Esophagus muscularis mucosa (tissue), 4 donors: ENCODE results near the gene ACTMAP. TPM values are rescaled to one million over a fixed set of nuclear protein-coding genes. Genes with fewer than 3 reads are reported as not detected.

Experiments used
- DNase-seq: peaks from one replicate; pipeline ENCODE4 v3.0.0-alpha.2; 2017; ENCODE audit errors: extremely low spot score
- H3K27ac ChIP-seq, 4 donors: fragments of 200-600 bp; sonication (generic); replicated peaks in 1 of 4; 1 replicate in 3 of 4; 2 replicates in 1 of 4; pipeline ENCODE4 v1.5.1; 2016 to 2019; ENCODE audit warnings: mild to moderate bottlenecking in 1 of 4
- H3K27me3 ChIP-seq, 4 donors: fragments of 200-600 bp; sonication (generic); one replicate each; pipeline versions ENCODE4 v1.5.1 to v1.6.0; 2016 to 2019
- H3K36me3 ChIP-seq, 4 donors: fragments of 200-600 bp; sonication (generic); one replicate each; pipeline ENCODE4 v1.5.1; 2016 to 2019
- H3K4me1 ChIP-seq, 4 donors: fragments of 200-600 bp; sonication (generic); one replicate each; pipeline ENCODE4 v1.5.1; 2016 to 2019
- H3K4me3 ChIP-seq, 4 donors: fragments of 200-600 bp; sonication (generic); 1 replicate in 2 of 4; 2 replicates in 2 of 4; pipeline ENCODE4 v1.5.1; 2016 to 2019; ENCODE audit warnings: mild to moderate bottlenecking in 4 of 4, moderate library complexity in 1 of 4
- H3K9me3 ChIP-seq, 4 donors: fragments of 200-600 bp; sonication (generic); 1 replicate in 3 of 4; 2 replicates in 1 of 4; pipeline ENCODE4 v1.5.1; 2016 to 2019
- EP300 ChIP-seq: sonication (generic); formaldehyde crosslinking; IDR thresholded peaks from one replicate; pipeline ENCODE4 v1.6.1; 2017; ENCODE audit warnings: antibody characterized with exemption
- POLR2A ChIP-seq: fragments of 450-650 bp; IDR thresholded peaks from one replicate; pipeline ENCODE4 v1.6.1; 2017; ENCODE audit warnings: antibody characterized with exemption, moderate library complexity, mild to moderate bottlenecking, low read depth
- POLR2AphosphoS5 ChIP-seq, 2 donors: sonication (generic); formaldehyde crosslinking; IDR thresholded peaks; one replicate each; pipeline ENCODE4 v1.6.1; 2017; ENCODE audit warnings: antibody characterized with exemption in 2 of 2
- WGBS: methylation state at CpG from one replicate; pipeline ENCODE4 v1.1.5; 2018; 5-methylcytosine and 5-hydroxymethylcytosine counted together
- intact Hi-C: fragments of 100-400 bp; cut with DNase I; formaldehyde crosslinking; loops from one replicate; pipeline ENCODE4 v1.15.1; 2023
- total RNA-seq, 4 donors: library from RNA; depleted of rRNA; stranded (reverse); fragments of >200 nt; gene quantifications; one replicate each; pipeline versions ENCODE4 v1.1.0 to v1.2.1, GENCODE V29; 2016
- TF ChIP-seq, protein P1 (sequence below), 3 experiments: fragments of 200-600 bp in 2 of 3; fragments of 450-650 bp in 1 of 3; sonication (generic) in 2 of 3; IDR thresholded peaks; one replicate each; pipeline ENCODE4 v1.5.1; 2017 to 2019; ENCODE audit warnings: antibody characterized with exemption in 3 of 3, mild to moderate bottlenecking in 2 of 3, moderate library complexity in 1 of 3

ACTMAP gene
- total RNA-seq, 4 donors from 2014 or later: 1.7 to 4.6 (median 3.7) TPM

DNA sequence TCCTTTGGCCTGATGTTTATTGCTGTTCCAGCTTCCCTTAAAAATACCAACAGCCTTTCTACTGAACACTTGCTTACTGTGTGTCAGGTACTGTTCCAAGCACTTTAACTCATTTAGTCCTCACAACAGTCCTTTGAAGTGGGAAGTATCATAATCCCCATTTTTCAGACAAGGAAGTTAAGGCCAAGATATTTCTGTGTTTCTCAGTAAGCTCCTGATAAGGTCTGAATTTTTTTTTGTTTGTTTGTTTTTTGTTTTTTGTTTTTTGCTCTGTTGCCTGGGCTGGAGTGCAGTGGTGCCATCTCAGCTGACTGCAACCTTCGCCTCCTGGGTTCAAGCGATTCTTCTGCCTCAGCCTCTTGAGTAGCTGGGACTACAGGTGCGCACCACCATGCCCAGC, 8.2 kb upstream of the ACTMAP start:
- H3K27me3 ChIP-seq: no peaks in the 10 kb centered on the region
- TF ChIP-seq POLR2A (no peak), EP300 (no peak), POLR2AphosphoS5 (IDR thresholded peaks at IDR 0.05) (no peak)
- TF ChIP-seq, protein P1, sequence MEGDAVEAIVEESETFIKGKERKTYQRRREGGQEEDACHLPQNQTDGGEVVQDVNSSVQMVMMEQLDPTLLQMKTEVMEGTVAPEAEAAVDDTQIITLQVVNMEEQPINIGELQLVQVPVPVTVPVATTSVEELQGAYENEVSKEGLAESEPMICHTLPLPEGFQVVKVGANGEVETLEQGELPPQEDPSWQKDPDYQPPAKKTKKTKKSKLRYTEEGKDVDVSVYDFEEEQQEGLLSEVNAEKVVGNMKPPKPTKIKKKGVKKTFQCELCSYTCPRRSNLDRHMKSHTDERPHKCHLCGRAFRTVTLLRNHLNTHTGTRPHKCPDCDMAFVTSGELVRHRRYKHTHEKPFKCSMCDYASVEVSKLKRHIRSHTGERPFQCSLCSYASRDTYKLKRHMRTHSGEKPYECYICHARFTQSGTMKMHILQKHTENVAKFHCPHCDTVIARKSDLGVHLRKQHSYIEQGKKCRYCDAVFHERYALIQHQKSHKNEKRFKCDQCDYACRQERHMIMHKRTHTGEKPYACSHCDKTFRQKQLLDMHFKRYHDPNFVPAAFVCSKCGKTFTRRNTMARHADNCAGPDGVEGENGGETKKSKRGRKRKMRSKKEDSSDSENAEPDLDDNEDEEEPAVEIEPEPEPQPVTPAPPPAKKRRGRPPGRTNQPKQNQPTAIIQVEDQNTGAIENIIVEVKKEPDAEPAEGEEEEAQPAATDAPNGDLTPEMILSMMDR (IDR thresholded peaks at IDR 0.05): no peak
- H3K36me3 ChIP-seq: peaks cover 59 to 94% (median 80%) of the 10 kb centered on the region in 4 donors
- no peaks in the 10 kb centered on the region for H3K9me3 ChIP-seq
- H3K4me1 ChIP-seq: peaks cover 19 to 38% (median 37%) of the 10 kb centered on the region in 4 donors
- intact Hi-C loops: no loop called here
- 90% methylated on average over 3 of the region's 3 CpGs for WGBS
- no peak for DNase-seq
- H3K4me3 ChIP-seq: no peak overlapping the region
- no peak overlapping the region for H3K27ac ChIP-seq

DNA sequence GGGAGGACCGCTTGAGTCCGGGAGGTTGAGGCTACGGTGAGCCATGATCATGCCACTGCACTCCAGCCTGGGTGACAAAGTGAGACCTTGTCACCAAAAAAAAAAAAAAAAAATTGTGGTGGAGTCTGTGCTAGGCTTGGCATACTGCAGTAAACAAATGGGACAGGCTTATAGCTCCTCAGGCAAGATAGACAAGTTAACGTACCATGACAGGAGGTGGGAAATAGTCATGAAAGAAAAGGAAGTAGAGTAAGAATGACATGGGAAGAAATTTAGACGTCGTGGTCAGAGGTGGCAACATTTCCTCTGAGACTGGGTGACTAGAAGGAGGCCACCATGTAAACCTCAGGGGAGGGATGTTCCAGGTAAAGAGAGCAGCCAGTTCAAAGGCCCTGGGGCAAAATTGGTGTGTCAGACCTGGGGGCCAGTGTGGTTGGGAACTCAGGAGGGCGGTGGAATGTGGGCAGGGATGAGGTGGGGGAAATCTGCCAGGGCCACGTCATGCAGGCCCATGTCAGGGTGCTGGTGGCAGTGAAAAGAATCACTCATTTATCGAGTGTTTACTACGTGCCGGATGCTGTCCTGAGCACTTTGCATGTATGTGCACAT, 6.3 kb upstream of the ACTMAP start:
- no peak overlapping the region for H3K27ac ChIP-seq
- intact Hi-C loops: no loop called here
- no peaks in the 10 kb centered on the region for H3K27me3 ChIP-seq
- DNase-seq: no peak
- H3K4me1 ChIP-seq: peaks cover 33 to 55% (median 53%) of the 10 kb centered on the region in 4 donors
- H3K9me3 ChIP-seq: no peaks in the 10 kb centered on the region
- TF ChIP-seq, protein P1 (IDR thresholded peaks at IDR 0.05): no peak
- no peak overlapping the region for H3K4me3 ChIP-seq
- 85% methylated on average over 10 of the region's 11 CpGs for WGBS
- peaks cover 41 to 76% (median 61%) of the 10 kb centered on the region in 4 donors for H3K36me3 ChIP-seq

DNA sequence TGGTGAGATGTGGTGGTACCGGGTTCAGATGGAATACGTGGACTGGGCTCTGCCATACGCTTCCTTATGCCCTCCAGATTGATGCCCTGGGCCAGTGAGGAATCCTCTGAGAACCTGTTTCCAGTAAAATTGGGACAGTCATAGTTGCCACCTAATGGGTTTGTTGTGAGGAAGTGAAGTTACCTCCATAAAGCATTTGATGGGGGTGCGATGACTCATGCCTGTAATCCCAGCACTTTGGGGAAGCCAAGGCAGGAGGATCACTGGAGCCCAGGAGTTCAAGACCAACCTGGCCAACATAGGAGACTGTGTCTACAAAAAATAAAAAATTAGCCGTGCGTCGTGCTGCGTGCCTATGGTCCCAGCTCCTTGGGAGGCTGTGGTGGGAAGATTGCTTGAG, 5.5 kb upstream of the ACTMAP start:
- no peak overlapping the region for H3K4me3 ChIP-seq
- TF ChIP-seq, protein P1 (IDR thresholded peaks at IDR 0.05): no peak
- no peak for TF ChIP-seq EP300
- DNase-seq: no peak
- peaks cover 39 to 67% (median 53%) of the 10 kb centered on the region in 4 donors for H3K36me3 ChIP-seq
- 95% methylated on average over 8 of the region's 8 CpGs for WGBS
- H3K27ac ChIP-seq: no peak overlapping the region
- no peaks in the 10 kb centered on the region for H3K27me3 ChIP-seq
- peaks cover 33 to 56% (median 53%) of the 10 kb centered on the region in 4 donors for H3K4me1 ChIP-seq
- intact Hi-C loops: no loop called here
- H3K9me3 ChIP-seq: no peaks in the 10 kb centered on the region

DNA sequence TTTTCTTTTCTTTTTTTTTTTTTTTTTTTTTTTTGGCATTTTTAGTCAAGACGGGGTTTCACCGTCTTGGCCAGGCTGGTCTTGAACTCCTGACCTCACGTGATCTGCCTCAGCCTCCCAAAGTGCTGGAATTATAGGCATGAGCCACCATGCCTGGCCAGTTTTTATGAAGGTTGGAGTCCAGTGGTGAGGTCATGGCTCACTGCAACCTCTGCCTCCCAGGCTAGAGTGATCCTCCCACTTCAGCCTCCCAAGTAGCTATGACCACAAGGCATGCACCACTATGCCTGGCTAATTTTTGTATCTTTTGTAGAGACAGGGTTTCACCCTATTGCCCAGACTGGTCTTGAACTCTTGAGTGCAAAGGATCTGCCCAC, 5.0 kb upstream of the ACTMAP start:
- Histone ChIP-seq H3K27me3 (no peaks in the 10 kb centered on the region), H3K9me3 (no peaks in the 10 kb centered on the region), H3K4me3 (no peak overlapping the region), H3K4me1 (peaks cover 33 to 56% (median 53%) of the 10 kb centered on the region in 4 donors), H3K27ac (no peak overlapping the region), H3K36me3 (peaks cover 33 to 62% (median 48%) of the 10 kb centered on the region in 4 donors)
- 100% methylated on average over 3 of the region's 3 CpGs for WGBS
- no peak for DNase-seq
- intact Hi-C loops: no loop called here
- no peak for TF ChIP-seq EP300
- TF ChIP-seq POLR2AphosphoS5 (IDR thresholded peaks at IDR 0.05): no peak
- TF ChIP-seq POLR2A: no peak
- TF ChIP-seq, protein P1 (IDR thresholded peaks at IDR 0.05): no peak
